Neural cell (in vitro differentiated cells): ENCODE results near the gene PLEKHS1. TPM values are rescaled to one million over a fixed set of nuclear protein-coding genes. Genes with fewer than 3 reads are reported as not detected.
"Not testable (repeated sequence)": the region's sequence is repeated elsewhere in the genome, so short reads cannot be mapped to it uniquely, and the experiment has no call there.

ENCODE experiments used
- H2AFZ ChIP-seq: fragments of 200-600, 300-800 bp; sonication (generic), shearing (Covaris generic); 2 replicates; pipeline ENCODE4 v1.6.0; 2014; ENCODE audit warnings: low read depth, mild to moderate bottlenecking, antibody characterized with exemption, low read length, moderate library complexity
- H3F3A ChIP-seq: fragments of 200-600 bp; shearing (Covaris generic); 2 replicates; pipeline ENCODE4 v1.6.1; 2016; ENCODE audit warnings: mild to moderate bottlenecking, moderate library complexity, mixed read lengths, antibody characterized with exemption, low read length; ENCODE audit not compliant: insufficient read depth, poor library complexity, severe bottlenecking
- H3K27ac ChIP-seq: fragments of 200-600, 300-800 bp; sonication (generic), shearing (Covaris generic); 2 replicates; pipeline ENCODE4 v1.5.1; 2014; ENCODE audit warnings: mild to moderate bottlenecking, low read length, moderate library complexity
- H3K27me3 ChIP-seq: fragments of 300-800, 200-600 bp; sonication (generic), shearing (Covaris generic); 2 replicates; pipeline ENCODE4 v1.6.0; 2014; ENCODE audit warnings: mild to moderate bottlenecking, low read depth, low read length, moderate library complexity; ENCODE audit not compliant: insufficient read depth
- H3K36me3 ChIP-seq: fragments of 300-800, 200-600 bp; sonication (generic), shearing (Covaris generic); 2 replicates; pipeline ENCODE4 v1.5.1; 2014; ENCODE audit warnings: mild to moderate bottlenecking, antibody characterized with exemption, low read length, moderate library complexity; ENCODE audit not compliant: insufficient read depth
- H3K4me2 ChIP-seq: fragments of 300-800, 200-600 bp; sonication (generic), shearing (Covaris generic); 2 replicates; pipeline ENCODE4 v1.6.0; 2014; ENCODE audit warnings: mild to moderate bottlenecking, low read length
- H3K4me3 ChIP-seq: fragments of 300-800, 200-600 bp; sonication (generic), shearing (Covaris generic); 2 replicates; pipeline ENCODE4 v1.5.1; 2014; ENCODE audit warnings: mild to moderate bottlenecking, low read length, moderate library complexity
- H3K79me2 ChIP-seq: fragments of 200-600 bp; shearing (Covaris generic); replicated peaks from 2 replicates; pipeline ENCODE4 v1.6.0; 2014; ENCODE audit warnings: mild to moderate bottlenecking, low read length, moderate library complexity; ENCODE audit not compliant: insufficient read depth
- H3K9ac ChIP-seq: fragments of 300-800, 200-600 bp; sonication (generic), shearing (Covaris generic); 2 replicates; pipeline ENCODE4 v1.6.1; 2016; ENCODE audit warnings: mild to moderate bottlenecking, low read length, mixed read lengths
- H3K9me2 ChIP-seq: fragments of 200-600 bp; shearing (Covaris generic); 2 replicates; pipeline ENCODE4 v1.6.1; 2016; ENCODE audit warnings: mild to moderate bottlenecking, low read length, mixed read lengths; ENCODE audit not compliant: insufficient read depth
- H3K9me3 ChIP-seq: fragments of 200-600, 300-800 bp; sonication (generic), shearing (Covaris generic); 2 replicates; pipeline ENCODE4 v1.6.1; 2016; ENCODE audit warnings: mild to moderate bottlenecking, mixed run types, low read length, moderate library complexity, mixed read lengths
- H4K20me1 ChIP-seq: fragments of 200-600 bp; shearing (Covaris generic); 2 replicates; pipeline ENCODE4 v1.6.1; 2016; ENCODE audit warnings: mild to moderate bottlenecking, mixed run types; ENCODE audit not compliant: insufficient read depth
- REST ChIP-seq: IDR thresholded peaks from 2 replicates; pipeline ENCODE4 v1.6.1; 2012; ENCODE audit warnings: borderline replicate concordance
- polyA plus RNA-seq: library from polyadenylated mRNA; depleted of rRNA; stranded (reverse); fragments of >200 nt; gene quantifications from 2 replicates; pipeline ENCODE4 v1.2.3, GENCODE V29; 2014
- small RNA-seq, 3 experiments: library from RNA; depleted of rRNA; stranded (forward); fragments of <200 nt; gene quantifications; one replicate each; pipeline ENCODE3, GENCODE V24; 2012

PLEKHS1 gene
- polyA plus RNA-seq, 1 donor from 2014 or later, result not detected

- H2AFZ ChIP-seq, result no peak overlapping the region
Observed at GRCh38 chr10:113825791-113826190, 74.3 kb downstream of the PLEKHS1 start.

GRCh38 chr10:113828567-113828966 lies 77.1 kb downstream of the PLEKHS1 start:
- not testable (repeated sequence) for H3K4me2 ChIP-seq, H3K9me2 ChIP-seq, H3K27ac ChIP-seq, H3K9ac ChIP-seq, H3K9me3 ChIP-seq, H4K20me1 ChIP-seq, H3K79me2 ChIP-seq, H3K27me3 ChIP-seq, H3F3A ChIP-seq, H2AFZ ChIP-seq, H3K36me3 ChIP-seq, H3K4me3 ChIP-seq

More at GRCh38 chr10:113825791-113826190, 74.3 kb downstream of the PLEKHS1 start:
- Histone ChIP-seq H3K27me3 (no peaks in the 10 kb centered on the region), H3K79me2 (no peaks in the 10 kb centered on the region), H4K20me1 (no peaks in the 10 kb centered on the region), H3K36me3 (no peaks in the 10 kb centered on the region), H3K9me3 (no peaks in the 10 kb centered on the region), H3F3A (no peaks in the 10 kb centered on the region), H3K4me2 (no peak overlapping the region), H3K9me2 (no peaks in the 10 kb centered on the region), H3K9ac (no peak overlapping the region), H3K4me3 (no peak overlapping the region), H3K27ac (no peak overlapping the region)
- no peak for TF ChIP-seq REST

Small RNAs within 50 kb of the gene (small RNA-seq; reads per million reads assigned to genes)
- gene RF00560, result 0 reads per million in 3 experiments

Other genes with a start within 250 kb of the PLEKHS1 start
- not detected in 2 replicates for gene HABP2, start 198.6 kb upstream of the PLEKHS1 start, polyA plus RNA-seq
- 0.08 TPM in 1 of 2 replicates, not detected in the other for gene NRAP, start 87.6 kb upstream of the PLEKHS1 start, polyA plus RNA-seq
- gene CASP7, start 71.8 kb upstream of the PLEKHS1 start, polyA plus RNA-seq, result 0.72 and 0.77 TPM in 2 replicates
- 11.6 and 12.8 TPM in 2 replicates for gene DCLRE1A, start 102.4 kb downstream of the PLEKHS1 start, polyA plus RNA-seq
- 11.8 and 13.0 TPM in 2 replicates for gene NHLRC2, start 103.0 kb downstream of the PLEKHS1 start, polyA plus RNA-seq